Fibroblast of skin of abdomen (primary cell): ENCODE results near the gene MTHFSD.

Source experiments
- DNase-seq: peaks from one replicate; pipeline ENCODE4 v3.0.0-alpha.2; 2013

Gene MTHFSD

DNA sequence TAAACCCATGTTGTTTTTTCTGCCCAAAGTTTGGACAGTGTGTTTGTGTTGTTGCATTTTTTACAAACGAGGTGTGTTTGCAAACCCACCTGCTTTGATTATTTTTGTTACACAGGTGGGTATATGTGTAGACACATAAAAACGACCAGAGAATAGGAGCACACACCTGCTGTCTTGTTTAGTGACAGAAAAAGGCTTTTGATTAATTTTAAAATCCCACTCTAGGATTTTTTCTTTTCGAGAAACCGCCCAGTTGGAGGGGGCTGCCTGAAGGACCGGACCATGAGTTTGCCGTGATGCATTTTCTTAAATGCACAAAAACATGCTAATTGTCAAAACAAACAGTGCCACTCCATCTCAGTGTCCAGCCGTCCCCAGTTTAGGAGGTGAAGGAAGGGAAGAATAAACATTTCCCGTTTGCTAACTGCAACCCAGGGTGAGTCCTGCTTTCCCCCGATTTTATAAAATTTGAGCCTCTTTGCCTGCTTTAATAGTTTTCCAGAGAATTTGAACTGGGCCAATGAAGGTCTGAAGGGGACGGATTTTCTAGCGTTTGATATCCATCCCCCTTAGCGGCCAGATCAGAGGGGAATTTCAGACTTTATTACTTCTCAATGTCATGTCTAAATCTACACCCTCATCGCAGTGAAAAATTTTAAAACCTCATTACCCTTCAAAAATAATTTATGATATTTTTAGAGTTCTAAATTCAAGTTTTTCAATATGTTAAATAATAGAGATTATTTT lies 14.8 kb upstream of the MTHFSD start:
- DNase-seq, result no peak

DNA sequence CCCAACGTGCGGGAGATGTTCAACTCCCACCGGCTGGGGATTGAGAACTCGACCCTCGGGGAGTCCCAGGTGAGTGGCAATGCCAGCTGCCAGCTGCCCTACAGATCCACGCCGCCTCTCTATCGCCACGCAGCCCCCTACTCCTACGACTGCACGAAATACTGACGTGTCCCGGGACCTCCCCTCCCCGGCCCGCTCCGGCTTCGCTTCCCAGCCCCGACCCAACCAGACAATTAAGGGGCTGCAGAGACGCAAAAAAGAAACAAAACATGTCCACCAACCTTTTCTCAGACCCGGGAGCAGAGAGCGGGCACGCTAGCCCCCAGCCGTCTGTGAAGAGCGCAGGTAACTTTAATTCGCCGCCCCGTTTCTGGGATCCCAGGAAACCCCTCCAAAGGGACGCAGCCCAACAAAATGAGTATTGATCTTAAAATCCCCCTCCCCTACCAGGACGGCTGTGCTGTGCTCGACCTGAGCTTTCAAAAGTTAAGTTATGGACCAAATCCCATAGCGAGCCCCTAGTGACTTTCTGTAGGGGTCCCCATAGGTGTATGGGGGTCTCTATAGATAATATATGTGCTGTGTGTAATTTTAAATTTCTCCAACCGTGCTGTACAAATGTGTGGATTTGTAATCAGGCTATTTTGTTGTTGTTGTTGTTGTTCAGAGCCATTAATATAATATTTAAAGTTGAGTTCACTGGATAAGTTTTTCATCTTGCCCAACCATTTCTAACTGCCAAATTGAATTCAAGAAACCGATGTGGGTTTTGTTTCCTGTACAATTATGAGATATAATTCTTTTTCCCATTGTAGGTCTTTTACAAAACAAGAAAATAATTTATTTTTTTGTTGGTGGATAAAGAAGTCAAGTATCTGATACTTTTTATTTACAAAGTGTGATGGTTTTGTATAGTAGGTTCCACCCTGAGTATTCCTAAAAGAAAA lies 13.9 kb upstream of the MTHFSD start:
- no peak for DNase-seq

DNA sequence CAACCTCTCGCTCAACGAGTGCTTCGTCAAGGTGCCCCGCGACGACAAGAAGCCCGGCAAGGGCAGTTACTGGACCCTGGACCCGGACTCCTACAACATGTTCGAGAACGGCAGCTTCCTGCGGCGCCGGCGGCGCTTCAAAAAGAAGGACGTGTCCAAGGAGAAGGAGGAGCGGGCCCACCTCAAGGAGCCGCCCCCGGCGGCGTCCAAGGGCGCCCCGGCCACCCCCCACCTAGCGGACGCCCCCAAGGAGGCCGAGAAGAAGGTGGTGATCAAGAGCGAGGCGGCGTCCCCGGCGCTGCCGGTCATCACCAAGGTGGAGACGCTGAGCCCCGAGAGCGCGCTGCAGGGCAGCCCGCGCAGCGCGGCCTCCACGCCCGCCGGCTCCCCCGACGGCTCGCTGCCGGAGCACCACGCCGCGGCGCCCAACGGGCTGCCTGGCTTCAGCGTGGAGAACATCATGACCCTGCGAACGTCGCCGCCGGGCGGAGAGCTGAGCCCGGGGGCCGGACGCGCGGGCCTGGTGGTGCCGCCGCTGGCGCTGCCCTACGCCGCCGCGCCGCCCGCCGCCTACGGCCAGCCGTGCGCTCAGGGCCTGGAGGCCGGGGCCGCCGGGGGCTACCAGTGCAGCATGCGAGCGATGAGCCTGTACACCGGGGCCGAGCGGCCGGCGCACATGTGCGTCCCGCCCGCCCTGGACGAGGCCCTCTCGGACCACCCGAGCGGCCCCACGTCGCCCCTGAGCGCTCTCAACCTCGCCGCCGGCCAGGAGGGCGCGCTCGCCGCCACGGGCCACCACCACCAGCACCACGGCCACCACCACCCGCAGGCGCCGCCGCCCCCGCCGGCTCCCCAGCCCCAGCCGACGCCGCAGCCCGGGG lies 12.9 kb upstream of the MTHFSD start:
- DNase-seq, result no peak

DNA sequence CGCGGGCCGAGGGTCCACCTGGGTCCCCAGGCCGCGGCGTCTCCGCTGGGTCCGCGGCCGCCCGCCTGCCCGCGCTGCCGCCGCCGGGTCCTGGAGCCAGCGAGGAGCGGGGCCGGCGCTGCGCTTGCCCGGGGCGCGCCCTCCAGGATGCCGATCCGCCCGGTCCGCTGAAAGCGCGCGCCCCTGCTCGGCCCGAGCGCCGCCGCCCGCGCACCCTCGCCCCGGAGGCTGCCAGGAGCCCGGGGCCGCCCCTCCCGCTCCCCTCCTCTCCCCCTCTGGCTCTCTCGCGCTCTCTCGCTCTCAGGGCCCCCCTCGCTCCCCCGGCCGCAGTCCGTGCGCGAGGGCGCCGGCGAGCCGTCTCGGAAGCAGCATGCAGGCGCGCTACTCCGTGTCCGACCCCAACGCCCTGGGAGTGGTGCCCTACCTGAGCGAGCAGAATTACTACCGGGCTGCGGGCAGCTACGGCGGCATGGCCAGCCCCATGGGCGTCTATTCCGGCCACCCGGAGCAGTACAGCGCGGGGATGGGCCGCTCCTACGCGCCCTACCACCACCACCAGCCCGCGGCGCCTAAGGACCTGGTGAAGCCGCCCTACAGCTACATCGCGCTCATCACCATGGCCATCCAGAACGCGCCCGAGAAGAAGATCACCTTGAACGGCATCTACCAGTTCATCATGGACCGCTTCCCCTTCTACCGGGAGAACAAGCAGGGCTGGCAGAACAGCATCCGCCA lies 12.1 kb upstream of the MTHFSD start:
- DNase-seq, result peak; percentile 71

DNA sequence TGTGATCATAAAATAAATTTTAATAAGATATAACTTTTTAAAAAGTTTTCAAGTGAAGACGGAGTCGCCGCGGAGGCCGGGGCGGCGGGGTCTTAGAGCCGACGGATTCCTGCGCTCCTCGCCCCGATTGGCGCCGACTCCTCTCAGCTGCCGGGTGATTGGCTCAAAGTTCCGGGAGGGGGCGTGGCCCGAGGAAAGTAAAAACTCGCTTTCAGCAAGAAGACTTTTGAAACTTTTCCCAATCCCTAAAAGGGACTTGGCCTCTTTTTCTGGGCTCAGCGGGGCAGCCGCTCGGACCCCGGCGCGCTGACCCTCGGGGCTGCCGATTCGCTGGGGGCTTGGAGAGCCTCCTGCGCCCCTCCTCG lies 11.5 kb upstream of the MTHFSD start, which contains the start of gene FOXC2:
Gene FOXC2 (plus strand): TSS at position 229 of the 365 bp plus-strand sequence. CDS start 507 bp downstream, outside the sequence.
- DNase-seq, result peak; percentile 95

DNA sequence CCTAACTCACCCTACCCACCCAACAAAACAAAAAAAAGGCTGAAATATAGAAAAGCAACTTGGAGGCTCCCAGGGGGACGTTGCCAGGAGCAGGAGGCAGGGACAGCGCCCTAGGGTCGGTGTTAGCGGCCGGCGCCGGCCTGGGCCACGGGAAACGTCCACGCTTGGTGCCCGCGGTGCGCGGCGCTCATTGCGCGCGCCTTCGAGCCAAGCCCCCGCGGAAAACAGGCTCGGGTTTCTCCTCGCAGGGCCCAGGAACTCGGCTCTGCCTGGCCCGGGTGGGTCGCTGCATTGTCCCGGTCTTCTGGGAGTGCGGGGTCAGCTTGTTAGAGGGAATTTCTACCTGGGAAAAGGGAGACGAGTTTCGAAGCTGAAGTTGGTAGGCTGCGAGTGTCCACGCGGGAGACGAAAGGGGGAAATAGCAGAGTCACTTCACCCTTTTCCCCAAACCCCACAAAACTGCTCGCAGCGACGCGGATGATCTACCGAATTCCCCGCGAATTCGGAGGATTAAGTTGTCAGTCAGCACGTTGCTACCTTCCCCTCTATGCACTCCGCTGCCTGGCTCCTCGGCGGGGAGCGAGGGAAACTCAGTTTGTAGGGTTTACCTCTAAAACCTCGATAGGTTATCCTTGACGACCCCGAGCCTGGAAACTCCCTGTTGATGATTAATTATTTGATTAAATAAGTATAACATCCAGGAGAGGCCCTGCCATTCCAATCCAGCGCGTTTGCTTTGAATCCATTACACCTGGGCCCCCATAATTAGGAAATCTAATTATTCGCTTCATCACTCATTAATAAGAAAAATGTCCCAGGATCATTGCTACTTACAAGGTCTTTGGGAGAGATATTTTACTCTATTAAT lies 10.8 kb upstream of the MTHFSD start:
- no peak for DNase-seq

DNA sequence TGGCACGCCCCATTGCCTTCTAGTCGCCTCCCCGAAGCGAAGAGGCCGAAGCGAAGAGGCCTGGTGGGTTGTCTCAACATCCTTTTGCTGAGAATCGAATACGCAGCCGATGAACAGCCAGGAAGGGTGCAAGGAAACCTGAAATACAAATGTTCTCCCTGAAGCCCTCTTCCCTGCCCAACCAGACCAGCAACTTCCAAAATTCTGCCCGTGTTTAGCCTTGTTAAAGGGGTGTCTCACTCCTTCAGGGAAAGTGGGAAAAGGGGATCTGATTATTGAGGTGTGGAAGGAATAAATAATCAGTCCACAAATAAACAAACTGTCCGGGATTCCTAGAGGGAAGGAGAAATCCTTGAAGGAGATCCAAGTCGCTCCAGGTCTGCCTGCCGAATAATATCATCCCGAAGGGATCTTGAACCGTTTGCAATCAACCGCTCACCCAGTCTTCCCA lies 10.2 kb upstream of the MTHFSD start:
- no peak for DNase-seq

DNA sequence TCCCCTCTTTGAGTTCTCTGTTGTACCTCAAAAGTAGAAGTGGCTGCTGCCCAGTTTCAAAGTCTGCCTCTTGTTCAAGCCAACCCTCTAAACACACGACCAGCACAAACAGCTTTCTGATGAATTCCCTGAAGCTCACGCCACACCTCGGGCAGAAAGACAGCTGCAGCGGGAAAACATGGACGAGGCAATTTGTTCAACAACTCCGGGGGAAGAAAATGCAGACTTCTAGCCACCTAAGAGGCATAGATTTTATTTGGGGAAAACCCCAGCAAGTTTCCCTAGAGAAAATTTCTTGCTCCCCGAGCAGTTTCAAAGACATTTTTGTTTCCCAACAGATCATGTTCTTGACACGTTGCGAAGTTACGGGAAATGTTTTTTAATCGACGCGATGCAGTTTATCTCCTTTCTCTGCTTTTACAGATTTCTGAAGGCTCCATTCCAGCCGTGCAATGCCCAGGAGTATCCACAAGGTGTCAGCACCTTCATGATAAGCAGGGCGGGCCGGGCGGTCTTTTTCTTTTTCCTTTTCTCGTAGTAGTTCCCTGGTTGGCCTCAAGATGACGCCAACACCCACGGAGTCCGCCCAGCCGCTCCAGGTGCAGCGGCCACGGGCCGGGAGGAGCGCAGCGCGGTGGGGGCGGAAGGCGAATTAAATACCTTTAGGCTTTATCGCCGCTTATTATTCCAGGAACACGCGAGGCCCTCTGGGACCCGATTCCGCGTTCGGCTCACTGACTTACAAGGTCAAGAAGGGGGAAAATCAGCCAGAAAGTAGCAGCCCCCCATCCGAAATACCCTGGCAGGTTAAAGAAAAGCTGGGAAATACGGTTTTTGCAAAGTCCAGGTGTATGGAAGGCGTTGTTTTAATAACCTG lies 8.7 kb upstream of the MTHFSD start:
- peak; percentile 86 for DNase-seq

DNA sequence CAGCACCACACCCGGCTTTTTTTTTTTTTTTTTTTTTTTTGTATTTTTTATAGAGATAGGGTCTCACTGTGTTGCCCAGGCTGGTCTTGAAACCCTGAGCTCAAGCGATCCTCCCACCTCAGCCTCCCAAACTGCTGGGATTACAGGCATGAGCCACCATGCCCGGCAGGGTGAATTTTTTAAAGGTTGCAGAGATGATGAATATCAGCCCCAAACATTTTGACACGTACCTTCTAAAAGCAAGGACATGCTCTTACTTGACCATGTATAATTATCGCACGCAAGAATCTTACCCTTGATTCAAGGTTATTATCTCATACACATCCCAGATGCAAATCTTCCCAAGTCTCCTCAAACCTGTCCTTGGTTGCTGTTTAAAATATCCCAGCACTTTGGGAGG lies 7.3 kb upstream of the MTHFSD start:
- no peak for DNase-seq

DNA sequence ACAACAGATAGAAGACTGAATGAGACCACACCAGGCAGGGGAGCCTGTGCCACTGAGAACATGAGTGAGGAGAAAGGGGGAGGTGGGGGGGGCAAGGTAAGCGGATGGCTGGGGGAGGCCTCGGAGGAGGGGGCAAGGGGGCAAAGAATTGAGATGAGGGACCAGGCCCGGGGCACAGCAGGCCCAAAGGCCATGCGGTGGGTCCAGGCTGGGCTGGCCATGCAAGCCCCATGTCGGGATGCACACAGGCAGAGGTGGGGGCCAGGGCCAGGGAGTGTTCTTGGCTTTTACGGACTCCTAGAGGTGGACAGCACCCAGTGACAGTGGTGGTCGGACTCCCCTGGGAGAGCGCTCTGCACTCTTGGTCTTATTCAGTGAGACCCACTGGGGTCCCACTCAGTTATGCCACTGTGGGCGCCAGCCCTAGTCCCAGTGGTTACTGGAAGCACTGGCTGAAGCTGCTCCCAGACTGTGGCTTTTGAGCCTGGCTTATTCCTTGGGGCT lies 4.8 kb upstream of the MTHFSD start:
- no peak for DNase-seq

DNA sequence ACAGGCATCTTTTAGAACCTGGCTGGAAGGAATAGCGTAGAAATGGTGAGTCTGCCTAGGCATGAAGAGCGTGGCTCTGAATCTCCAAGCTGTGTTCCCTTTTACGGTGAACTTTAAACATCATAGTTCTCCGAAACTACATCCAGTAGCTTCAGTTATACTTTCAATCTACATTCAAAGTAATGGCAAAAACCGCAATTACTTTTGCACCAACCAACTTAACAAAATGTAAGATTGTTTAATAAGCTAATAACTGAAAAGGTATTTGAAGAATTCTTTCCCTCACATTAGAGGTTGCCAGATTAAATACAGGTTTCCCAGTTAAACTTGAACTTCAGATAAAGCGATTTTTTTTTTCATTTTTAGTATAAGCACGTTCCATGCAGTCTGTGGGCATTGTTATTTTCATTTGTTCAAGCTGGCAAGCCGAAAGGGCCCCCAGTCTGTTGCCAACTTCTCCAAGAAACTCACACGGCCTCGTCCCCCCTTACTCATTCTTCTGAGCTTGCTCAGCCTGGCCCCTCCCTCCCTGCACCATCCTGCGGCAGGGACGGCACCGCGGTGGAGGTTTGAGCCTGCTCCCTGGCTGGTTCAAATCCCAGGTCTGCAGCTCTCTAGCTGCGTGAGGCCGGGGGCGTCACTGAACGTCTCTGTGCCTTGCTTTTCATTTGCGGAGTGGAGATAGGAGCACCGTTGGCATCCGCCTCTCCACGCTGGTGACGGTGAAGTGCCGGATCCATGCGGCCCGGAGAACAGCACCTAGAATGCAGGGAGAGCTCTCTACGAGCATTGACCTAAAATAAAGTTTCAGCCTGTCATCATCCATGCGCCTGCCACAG lies 3.5 kb upstream of the MTHFSD start:
- no peak for DNase-seq

DNA sequence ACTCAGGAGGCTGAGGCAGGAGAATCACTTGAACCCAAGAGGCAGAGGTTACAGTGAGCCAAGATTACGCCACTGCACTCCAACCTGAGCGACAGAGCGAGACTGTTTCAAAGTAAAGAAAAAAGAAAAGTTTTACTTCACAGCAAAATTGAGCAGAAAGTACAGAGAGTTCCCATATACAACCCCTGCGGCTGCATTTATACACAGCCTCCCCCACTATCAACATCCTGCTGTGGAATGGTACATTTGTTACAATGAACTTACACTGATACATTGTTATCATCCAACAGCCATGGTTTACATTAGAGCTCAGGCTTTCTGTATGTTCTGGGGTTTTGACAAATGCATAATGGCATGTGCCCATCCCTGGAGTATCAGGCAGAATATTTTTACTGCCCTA lies 2.6 kb upstream of the MTHFSD start:
- no peak for DNase-seq

DNA sequence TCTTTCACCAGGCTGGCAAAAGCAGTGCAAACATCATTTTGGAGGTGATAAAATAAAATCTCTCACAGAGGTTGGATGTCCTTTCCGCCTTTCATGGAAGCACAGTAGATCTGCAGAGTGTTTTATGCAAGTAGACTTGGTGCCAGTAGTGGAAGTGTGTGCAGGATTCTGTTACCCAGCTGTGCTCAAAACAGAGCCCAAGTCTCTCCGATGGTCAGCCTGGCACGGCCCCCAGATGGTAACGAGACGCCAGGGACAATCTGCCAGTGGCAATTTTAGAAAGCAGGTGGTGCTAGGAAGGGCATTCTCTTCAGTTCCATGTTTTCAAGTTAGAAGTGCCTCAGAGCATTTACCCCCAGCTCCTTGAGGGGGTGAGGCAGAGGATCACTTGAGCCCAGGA lies 1.5 kb upstream of the MTHFSD start:
- DNase-seq, result no peak

DNA sequence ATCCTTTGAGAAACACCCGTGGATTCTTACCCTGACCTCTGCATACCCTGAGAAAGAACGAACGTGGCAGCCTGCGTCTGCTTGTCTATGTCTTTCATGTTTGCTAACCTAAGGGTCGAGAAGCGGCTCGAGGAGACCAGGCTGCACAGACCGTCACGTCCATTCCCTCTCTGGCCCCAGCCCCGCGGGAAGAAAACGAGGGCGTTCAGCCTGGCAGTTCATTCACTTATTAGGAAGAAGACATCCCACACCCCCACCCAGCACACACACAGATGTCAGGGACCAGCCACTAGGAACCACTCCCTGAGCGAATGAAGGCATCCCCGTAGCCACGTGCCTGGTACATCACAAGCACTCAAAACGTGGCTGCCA lies 655 bp upstream of the MTHFSD start:
- no peak for DNase-seq

DNA sequence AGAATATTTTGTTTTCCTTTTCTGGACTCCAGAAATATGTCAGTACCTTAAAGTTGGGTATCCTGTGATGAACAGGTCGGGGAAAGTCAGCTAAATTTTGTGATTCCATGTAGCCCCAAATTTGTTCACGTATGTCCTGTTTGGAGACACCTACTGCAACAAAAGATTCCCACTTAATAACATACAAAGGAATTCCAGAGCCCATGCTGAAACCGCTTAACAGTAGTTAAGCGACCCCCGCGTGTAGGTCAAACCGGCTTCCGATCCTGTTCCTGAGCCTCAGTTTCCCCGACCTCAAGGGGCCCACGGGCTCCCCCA lies 477 bp downstream of the MTHFSD start:
- no peak for DNase-seq

DNA sequence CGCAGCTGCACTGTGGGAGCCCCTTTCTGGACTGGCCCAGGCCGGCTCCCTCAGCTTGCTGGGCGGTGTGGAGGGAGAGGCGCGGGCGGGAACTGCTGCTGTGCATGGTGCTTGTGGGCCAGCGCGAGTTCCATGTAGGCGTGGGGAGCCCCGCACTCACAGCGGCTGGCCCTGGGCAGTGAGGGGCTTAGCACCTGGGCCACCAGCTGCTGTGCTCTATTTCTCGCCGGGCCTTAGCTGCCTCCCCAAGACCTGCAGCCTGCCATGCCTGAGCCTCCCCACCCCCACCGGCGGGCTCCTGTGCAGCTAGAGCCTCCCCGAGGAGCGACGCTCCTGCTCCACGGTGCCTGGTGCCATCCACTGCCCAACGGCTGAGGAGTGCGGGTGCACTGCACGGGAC lies 1.7 kb downstream of the MTHFSD start:
- DNase-seq, result no peak

DNA sequence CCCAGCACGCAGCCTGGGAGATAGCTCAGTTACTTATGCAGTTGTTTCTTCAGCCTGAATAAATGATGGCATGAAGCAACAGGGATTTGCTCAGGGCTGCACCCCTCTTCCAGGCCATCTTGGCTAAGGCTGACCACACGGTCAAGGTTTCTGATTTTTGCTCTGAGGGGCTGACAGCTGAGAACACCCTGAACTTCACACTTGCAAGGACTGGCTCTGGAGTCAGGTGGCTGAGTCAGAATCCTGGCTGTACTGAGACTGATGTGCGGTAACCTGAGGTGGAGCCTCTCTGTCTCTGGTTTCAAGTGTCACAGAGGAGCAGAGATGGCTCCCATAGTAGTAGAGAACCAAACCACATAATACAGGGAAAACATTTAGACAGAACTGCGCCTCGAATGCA lies 4.8 kb downstream of the MTHFSD start:
- no peak for DNase-seq

DNA sequence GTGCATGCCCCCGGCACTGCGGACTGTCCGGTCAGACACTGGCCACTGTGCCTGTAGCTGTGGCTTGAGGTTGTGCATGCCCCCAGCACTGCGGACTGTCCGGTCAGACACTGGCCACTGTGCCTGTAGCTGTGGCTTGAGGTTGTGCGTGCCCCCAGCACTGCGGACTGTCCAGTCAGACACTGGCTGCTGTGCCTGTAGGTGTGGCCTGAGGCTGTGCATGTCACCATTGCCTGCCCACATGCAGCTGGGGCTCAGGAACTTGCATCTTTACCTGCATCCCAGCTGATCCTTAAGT lies 5.2 kb downstream of the MTHFSD start:
- no peak for DNase-seq
